Vagina (tissue), 2 donors: ENCODE measurements around the gene SLC48A1. TPM values are rescaled to one million over a fixed set of nuclear protein-coding genes. Genes with fewer than 3 reads are reported as not detected.

Experiments
- DNase-seq, 2 donors: peaks; one replicate each; pipeline ENCODE4 v3.0.0-alpha.2; 2017; ENCODE audit errors: extremely low spot score in 2 of 2
- H3K27ac ChIP-seq: fragments of 200-600 bp; sonication (generic); one replicate; pipeline ENCODE4 v1.5.1; 2019
- H3K27me3 ChIP-seq: fragments of 200-600 bp; sonication (generic); one replicate; pipeline ENCODE4 v1.5.1; 2019
- H3K36me3 ChIP-seq, 2 donors: fragments of 200-600 bp; sonication (generic); one replicate each; pipeline ENCODE4 v1.5.1; 2017 to 2019
- H3K4me1 ChIP-seq: fragments of 200-600 bp; sonication (generic); one replicate; pipeline ENCODE4 v1.5.1; 2019
- H3K4me3 ChIP-seq, 2 donors: fragments of 200-600 bp; sonication (generic); 1 replicate in 1 of 2; 2 replicates in 1 of 2; pipeline ENCODE4 v1.5.1; 2016 to 2019
- H3K9me3 ChIP-seq: fragments of 200-600 bp; sonication (generic); one replicate; pipeline ENCODE4 v1.5.1; 2019
- POLR2A ChIP-seq, 2 donors: fragments of 450-650 bp; IDR thresholded peaks; one replicate each; pipeline ENCODE4 v1.6.1; 2017; ENCODE audit warnings: antibody characterized with exemption in 2 of 2, mild to moderate bottlenecking in 2 of 2, moderate library complexity in 2 of 2
- POLR2AphosphoS5 ChIP-seq, 2 donors: sonication (generic); formaldehyde crosslinking; IDR thresholded peaks; one replicate each; pipeline ENCODE4 v1.9.0; 2017; ENCODE audit warnings: antibody characterized with exemption in 2 of 2, mild to moderate bottlenecking in 2 of 2, low read depth in 1 of 2; ENCODE audit not compliant: insufficient read depth in 1 of 2
- intact Hi-C: fragments of 100-400 bp; cut with DNase I; formaldehyde crosslinking; loops from one replicate; pipeline ENCODE4 v1.15.1; 2023
- total RNA-seq: library from RNA; depleted of rRNA; stranded (reverse); fragments of >200 nt; gene quantifications from one replicate; pipeline ENCODE4 v1.2.3, GENCODE V29; 2016
- TF ChIP-seq, protein P1 (sequence below), 3 experiments: fragments of 450-650 bp in 2 of 3; fragments of 200-600 bp in 1 of 3; sonication (generic) in 1 of 3; IDR thresholded peaks; one replicate each; pipeline ENCODE4 v1.5.1; 2017 to 2019; ENCODE audit warnings: antibody characterized with exemption in 3 of 3, mild to moderate bottlenecking in 2 of 3, moderate library complexity in 2 of 3

The SLC48A1 gene
- total RNA-seq, 1 donor from 2014 or later: 20.9 TPM

DNA sequence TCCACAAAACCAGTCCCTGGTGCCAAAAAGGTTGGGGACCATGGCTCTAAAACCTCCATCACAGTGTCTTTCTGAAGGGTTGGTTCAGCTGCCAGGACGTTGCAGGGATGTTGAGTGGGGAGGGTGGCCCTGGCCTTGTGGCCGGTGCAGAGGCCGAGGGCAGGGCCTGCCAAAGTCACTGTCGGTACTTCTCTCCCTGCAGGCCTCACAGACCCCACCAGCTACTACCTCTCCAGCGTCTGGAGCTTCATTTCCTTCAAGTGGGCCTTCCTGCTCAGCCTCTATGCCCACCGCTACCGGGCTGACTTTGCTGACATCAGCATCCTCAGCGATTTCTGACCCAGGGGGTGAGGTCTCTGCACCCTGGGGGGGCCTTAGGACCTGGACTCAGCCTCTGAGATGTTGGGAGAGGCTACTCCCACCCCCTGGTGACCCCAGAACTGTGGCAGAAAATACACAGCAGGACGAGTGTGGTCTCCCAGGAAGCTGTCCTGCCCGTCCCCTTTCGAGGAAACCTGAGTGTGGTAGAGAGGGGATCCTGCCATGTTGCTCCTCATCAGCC lies 7.0 kb downstream of the SLC48A1 start:
- no peaks in the 10 kb centered on the region for H3K9me3 ChIP-seq
- H3K36me3 ChIP-seq: peaks cover 0 to 14% of the 10 kb centered on the region in 2 donors
- no peaks in the 10 kb centered on the region for H3K27me3 ChIP-seq
- intact Hi-C loops: loop anchor here (2.0 to 5.0 kb wide), 4 partner anchors 43 to 63 kb away; no protein-coding TSS in a partner anchor
- no peak overlapping the region for H3K4me3 ChIP-seq
- DNase-seq: no peak
- peak in 1 of 2 donors; percentile 7 for TF ChIP-seq POLR2AphosphoS5 (IDR thresholded peaks at IDR 0.05; ENCODE audit: insufficient read depth in 1 of 2, low read depth in 1 of 2)
- TF ChIP-seq, protein P1, sequence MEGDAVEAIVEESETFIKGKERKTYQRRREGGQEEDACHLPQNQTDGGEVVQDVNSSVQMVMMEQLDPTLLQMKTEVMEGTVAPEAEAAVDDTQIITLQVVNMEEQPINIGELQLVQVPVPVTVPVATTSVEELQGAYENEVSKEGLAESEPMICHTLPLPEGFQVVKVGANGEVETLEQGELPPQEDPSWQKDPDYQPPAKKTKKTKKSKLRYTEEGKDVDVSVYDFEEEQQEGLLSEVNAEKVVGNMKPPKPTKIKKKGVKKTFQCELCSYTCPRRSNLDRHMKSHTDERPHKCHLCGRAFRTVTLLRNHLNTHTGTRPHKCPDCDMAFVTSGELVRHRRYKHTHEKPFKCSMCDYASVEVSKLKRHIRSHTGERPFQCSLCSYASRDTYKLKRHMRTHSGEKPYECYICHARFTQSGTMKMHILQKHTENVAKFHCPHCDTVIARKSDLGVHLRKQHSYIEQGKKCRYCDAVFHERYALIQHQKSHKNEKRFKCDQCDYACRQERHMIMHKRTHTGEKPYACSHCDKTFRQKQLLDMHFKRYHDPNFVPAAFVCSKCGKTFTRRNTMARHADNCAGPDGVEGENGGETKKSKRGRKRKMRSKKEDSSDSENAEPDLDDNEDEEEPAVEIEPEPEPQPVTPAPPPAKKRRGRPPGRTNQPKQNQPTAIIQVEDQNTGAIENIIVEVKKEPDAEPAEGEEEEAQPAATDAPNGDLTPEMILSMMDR (IDR thresholded peaks at IDR 0.05): no peak
- peaks cover 65% of the 10 kb centered on the region for H3K4me1 ChIP-seq
- peak overlapping the region; percentile 47 for H3K27ac ChIP-seq

DNA sequence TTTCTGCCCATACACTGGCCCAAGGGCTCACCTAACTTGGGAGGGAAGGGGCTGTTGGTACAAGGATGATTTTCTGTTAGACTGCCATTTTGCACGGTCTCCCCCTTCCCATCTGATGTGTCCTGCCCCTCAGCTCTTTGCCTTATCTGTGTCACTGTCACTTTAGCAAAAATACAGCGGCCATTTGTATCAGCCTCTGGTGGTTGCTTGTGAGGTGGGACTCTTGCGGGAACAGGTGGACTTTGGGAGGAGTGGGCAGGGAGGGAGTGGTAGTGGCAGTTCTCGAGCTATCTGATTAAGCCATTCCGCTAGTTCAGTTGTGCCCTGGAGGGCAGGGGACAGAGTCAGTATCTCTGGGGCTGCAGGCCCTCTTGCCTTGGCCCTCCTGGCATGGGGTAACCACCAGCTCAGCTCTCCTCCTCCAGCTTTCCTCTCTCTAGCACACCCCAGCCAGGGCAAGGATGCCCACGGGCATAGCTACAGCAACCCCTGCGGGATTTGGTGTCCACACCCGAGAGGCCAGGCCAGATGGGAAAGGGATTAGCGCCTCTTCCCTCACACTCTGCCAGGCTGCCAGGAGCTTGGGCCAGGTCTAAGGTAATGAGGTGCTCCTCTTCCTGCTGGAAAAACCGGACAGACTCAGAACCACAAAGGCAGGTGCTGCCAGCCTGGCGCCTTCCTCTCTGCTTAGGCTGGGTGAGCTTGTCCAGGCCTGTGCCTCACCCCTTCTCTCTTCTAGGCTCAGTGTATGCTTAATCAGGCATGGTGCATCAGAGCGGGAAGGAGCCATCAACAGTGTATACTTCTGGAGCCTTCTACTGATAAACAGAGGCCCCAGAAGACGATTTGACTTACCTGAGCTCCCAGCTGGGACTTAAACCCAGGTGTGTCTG lies 8.7 kb downstream of the SLC48A1 start:
- Histone ChIP-seq H3K4me1 (peaks cover 57% of the 10 kb centered on the region), H3K36me3 (peaks cover 0 to 31% of the 10 kb centered on the region in 2 donors), H3K27ac (peak overlapping the region; percentile 70), H3K27me3 (no peaks in the 10 kb centered on the region), H3K4me3 (no peak overlapping the region), H3K9me3 (no peaks in the 10 kb centered on the region)
- no peak for DNase-seq
- TF ChIP-seq POLR2A (IDR thresholded peaks at IDR 0.05) (no peak), POLR2AphosphoS5 (IDR thresholded peaks at IDR 0.05; ENCODE audit: insufficient read depth in 1 of 2, low read depth in 1 of 2) (peak; percentile 51 to 66)
- TF ChIP-seq, protein P1 (IDR thresholded peaks at IDR 0.05): no peak
- intact Hi-C loops: no loop called here

DNA sequence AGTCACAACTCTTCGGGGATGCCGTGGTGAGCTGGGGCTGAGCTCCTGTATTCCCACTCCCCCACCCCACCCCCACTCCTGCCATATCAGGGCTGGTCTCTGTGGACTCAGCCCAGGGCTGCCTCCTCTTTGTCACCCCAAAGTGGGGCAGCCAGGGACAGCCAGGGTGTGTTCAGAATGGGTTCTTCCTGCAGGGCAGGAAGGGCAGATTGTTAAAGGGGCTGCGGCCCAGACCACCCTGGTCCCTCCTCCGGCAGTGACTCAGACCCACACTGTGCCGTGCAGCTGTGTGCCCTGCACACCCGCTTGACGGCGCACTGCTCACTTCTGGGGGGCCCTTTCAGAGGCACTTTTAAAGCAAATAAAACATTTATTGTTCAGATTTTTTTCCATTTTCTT lies 9.3 kb downstream of the SLC48A1 start:
- no peaks in the 10 kb centered on the region for H3K9me3 ChIP-seq
- no peak for TF ChIP-seq POLR2AphosphoS5 (IDR thresholded peaks at IDR 0.05; ENCODE audit: insufficient read depth in 1 of 2, low read depth in 1 of 2)
- TF ChIP-seq POLR2A (IDR thresholded peaks at IDR 0.05): no peak
- TF ChIP-seq, protein P1 (IDR thresholded peaks at IDR 0.05): no peak
- no peaks in the 10 kb centered on the region for H3K27me3 ChIP-seq
- peak overlapping the region; percentile 70 for H3K27ac ChIP-seq
- DNase-seq: no peak
- no peak overlapping the region for H3K4me3 ChIP-seq
- intact Hi-C loops: no loop called here
- H3K36me3 ChIP-seq: peaks cover 0 to 37% of the 10 kb centered on the region in 2 donors
- H3K4me1 ChIP-seq: peaks cover 51% of the 10 kb centered on the region

DNA sequence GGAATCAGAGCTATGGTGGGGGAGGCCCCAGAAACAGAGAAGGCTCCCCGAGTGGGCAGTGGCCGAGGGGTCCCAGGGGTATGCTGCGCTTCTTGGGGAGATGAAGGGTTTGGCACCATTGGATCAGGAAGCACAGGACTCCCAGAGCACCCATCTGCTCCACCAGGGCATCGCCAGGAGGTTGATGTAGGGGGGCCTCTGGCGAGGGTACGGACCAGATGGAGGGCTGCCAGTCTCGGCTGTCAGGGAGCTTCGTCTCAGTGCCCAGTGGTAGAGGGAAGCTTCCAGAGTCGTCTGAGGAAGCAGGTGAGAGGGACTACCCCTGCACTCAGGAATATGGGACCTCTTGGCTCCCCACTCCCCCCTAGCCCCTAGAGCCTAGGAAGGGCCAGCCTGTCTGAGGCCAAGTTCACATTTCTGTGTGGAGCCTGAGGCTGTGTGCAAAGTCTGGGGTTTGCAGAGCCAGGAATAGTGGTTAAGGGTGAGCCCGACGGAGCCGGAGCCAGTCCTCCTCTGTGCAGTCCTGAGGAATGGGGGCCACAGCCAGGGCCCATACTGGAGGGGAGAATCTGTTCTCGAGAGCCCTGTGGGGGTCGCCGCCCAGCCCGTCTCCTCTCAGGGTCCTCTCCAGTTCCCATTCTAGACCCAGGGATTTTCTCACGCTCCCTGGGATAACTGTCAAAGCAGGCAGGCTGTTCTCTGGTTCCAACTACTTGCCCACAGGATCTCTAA lies 10.2 kb downstream of the SLC48A1 start:
- Histone ChIP-seq H3K27ac (peak overlapping the region; percentile 70), H3K4me3 (no peak overlapping the region), H3K4me1 (peaks cover 45% of the 10 kb centered on the region), H3K9me3 (no peaks in the 10 kb centered on the region), H3K27me3 (no peaks in the 10 kb centered on the region), H3K36me3 (peaks cover 0 to 45% of the 10 kb centered on the region in 2 donors)
- intact Hi-C loops: no loop called here
- DNase-seq: no peak
- TF ChIP-seq, protein P1 (IDR thresholded peaks at IDR 0.05): no peak
- TF ChIP-seq POLR2AphosphoS5 (IDR thresholded peaks at IDR 0.05; ENCODE audit: insufficient read depth in 1 of 2, low read depth in 1 of 2) (no peak), POLR2A (IDR thresholded peaks at IDR 0.05) (no peak)
